Colon (tissue), 2 donors: ENCODE data around the gene CALN1.
"Not testable (repeated sequence)": the region's sequence is repeated elsewhere in the genome, so short reads cannot be mapped to it uniquely, and the experiment has no call there.

Experiments
- FAIRE-seq: peaks from 2 replicates; lab custom pipeline; 2012; peaks lifted over from hg19 to GRCh38; lab: Jason Lieb, UNC
- donor health status: control.
- donor health status: control.

The CALN1 gene

DNA sequence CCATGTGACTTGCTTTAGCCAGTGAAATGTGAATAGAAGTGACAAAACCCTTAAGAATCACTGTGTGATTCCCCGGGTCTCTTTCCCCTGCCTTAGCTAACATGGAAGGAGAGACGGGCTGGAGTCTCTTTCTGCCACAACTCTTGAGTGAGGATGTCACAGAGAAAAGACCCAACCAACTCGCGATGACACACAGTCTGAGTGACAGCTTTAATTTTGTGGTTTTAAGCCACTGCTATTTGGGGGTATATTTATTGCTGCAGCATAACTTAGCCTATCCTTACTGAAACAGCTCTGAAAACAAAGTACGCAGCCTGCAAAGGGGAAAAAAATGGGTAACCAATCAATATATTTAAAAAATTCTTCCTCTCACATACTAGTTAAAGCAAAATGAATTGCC lies 319.4 kb downstream of the CALN1 start:
- FAIRE-seq, result no peak

DNA sequence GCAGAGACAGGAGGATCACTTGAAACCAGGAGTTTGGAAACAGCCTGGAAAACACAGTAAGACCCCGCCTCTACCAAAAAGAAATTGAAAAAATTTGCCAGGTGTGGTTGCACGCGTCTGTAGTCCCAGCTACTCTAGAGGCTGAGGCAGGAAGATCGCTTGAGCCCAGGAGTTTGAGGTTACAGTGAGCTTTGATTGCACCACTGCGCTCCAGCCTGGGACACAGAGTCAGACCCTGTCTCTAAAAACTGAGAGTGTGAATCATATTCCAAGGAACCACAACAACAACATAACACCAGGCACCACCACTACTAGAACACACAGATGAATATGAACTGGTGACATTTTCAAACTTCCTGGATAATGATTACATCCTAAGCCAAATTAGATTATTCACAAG lies 324.2 kb downstream of the CALN1 start:
- FAIRE-seq, result no peak

DNA sequence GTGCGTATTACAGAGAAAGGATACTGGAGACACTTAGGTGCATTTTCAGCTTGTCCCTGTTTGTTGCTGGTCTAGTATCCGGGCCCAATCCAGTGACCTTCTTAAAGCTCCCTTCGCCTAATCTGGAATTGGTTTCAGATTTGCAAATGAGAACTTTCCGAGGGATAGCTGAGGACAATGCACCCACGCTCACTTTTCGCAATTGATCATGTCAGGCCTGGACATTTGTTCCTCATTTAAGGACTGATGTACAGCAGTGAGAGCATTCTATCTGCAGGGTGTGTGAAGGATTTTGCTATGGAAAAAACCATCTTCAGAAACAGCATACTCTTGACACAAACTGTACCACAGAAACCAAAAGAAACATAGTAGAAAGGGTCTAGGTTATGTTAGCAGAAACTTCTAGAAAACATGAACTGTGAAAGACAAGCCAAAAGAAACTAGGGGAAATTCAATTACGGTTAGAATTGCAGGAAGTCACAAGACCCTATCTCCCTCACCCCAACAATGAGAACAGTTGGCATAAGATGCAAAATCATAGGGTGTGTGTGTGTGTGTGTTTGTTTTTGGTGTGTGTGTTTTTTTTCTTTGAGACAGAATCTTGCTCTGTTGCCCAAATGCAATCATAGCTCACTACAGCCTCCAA lies 331.1 kb downstream of the CALN1 start:
- FAIRE-seq, result no peak

DNA sequence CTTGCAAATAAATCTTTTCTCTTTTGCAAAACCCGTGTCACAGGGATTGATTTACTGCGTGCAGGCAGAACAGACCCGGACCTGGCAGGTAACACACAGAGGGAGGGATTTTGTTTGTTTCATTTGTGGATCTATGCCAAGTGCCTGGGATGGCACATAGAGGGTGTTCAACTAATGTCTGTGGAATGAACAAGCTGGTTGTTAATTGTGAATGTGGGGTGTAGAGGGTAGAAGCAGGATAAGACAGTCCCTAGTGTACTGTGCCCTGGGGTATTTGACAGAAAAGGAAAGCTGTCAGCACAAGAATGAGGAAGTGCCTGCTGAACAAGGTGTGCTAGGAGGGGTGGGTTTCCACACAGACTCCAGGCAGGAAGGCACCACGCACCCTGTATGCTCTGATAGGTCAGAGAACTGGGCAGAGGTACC lies 331.8 kb downstream of the CALN1 start:
- FAIRE-seq, result no peak

DNA sequence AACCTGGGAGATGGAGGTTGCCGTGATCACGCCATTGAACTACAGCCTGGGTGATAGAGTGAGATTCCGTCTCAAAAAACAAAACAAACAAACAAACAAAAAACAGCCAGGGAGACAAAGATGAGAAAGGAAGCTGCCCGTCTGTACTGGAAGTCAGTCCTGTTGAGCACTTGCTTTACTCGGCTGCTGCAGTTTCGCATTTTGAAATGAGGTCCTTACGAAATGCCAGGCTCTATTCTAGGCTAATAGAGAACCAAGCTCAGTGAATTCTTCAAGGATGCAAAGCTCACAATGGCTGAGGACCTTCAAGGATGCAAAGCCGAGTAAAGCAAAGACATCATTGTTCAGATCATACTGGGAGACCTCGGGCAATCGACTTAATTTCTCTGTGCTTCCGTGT lies 333.3 kb downstream of the CALN1 start:
- FAIRE-seq, result no peak

DNA sequence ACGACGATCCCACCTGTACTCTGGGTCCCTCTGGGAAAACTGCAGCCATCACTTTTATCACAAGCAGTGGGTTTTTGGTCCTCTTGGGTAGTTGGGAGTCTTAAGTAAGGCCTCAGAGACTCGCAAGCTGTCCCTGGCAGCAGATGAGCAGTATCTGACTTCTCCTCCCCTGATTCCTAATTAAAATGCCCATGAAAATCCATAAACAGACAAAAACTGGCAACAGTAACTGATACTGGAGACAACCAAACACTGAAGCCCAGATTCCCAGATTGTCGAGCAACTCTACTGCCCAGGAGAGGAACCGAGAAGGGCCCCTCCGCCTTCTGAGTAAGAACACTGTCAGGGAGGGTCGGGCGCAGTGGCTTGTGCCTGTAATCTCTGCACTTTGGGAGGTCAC lies 333.8 kb downstream of the CALN1 start:
- no peak for FAIRE-seq

DNA sequence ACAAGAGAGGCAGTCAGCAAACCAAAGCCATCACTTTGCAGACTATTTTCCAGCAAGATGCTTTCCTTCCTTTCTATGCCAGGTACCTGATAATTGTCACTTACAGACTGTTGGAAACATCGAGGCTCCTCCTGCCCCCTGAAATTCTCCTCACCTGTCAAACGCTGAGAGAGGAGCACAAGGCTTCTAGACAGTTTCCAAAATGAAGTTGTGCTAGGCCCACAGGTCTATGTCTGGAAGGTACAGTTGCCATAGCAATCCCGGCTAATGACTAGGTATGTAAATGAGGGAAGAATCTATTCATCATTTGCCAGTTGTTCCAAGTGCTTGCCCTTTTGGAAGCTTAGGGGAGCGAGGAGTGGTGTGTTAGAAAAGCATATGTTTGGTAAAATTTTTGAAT lies 334.4 kb downstream of the CALN1 start:
- FAIRE-seq, result no peak

DNA sequence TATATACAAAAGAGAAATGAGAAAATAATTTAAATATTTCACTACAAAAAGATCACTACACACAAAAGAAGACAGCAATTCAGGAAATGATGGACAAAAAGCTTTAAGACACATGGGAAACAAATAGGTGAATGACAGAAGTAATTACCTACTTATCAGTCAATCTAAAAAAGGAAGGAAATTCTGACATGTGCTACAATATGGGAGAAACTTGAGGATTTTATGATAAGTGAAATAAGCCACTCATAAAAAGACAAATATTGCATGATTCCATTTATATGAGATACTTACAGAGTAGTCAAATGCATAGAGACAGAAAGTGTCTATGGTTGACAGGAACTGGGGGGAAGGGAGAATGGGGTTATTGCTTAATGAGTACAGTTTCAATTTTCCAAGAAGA lies 339.2 kb downstream of the CALN1 start:
- FAIRE-seq, result no peak

DNA sequence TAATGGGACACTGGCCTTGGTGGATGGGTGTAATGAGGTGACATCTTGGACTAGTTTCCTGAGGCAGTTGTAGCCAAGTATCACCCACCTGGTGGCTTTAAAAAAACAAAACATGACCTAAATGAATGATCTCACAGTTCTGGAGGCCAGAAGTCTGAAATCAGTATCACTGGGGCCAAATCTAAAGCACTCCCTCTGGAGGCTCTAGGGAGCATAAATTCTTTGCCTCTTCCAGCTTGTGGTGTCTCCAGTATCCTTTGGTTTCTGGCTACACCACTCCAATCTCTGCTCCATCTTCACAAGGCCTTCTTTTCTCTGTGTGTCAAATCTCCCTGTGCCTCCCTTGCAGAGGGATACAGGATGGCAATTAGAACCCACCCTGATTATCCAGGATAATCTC lies 342.9 kb downstream of the CALN1 start:
- no peak for FAIRE-seq

DNA sequence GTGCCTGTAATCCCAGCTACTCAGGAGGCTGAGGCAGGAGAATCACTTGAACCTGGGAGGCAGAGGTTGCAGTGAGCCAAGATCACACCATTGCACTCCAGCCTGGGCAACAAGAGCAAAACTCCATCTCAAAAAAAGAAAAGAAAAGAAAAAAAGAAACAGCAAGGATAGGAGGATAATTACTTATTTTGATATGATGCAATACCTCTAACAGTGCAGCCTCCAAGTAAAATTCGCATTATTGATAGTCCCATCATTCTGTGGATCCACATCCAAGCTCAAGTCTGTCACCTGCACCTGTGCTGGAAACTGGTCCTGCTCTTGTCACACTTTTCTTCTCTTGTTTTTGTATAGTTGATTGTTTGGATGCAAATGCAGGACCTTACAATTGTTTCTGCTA lies 346.4 kb downstream of the CALN1 start:
- not testable (repeated sequence) for FAIRE-seq

DNA sequence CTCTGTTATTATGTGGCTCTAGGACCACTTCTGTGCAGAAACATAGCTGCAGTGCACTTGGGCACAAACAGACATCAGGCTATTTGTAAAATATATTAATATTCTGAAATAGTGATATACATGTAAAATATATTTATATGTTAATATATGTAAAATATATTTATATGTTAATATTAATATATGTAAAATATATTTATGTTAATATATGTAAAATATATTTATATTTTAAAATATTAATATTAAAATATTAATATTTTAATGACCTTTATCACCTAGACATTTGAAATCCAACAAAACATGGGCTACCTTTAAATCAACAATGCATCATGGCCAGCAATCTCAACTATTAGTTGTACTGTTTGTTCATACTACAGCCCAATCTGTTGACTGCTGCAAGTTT lies 347.2 kb downstream of the CALN1 start:
- FAIRE-seq, result no peak

DNA sequence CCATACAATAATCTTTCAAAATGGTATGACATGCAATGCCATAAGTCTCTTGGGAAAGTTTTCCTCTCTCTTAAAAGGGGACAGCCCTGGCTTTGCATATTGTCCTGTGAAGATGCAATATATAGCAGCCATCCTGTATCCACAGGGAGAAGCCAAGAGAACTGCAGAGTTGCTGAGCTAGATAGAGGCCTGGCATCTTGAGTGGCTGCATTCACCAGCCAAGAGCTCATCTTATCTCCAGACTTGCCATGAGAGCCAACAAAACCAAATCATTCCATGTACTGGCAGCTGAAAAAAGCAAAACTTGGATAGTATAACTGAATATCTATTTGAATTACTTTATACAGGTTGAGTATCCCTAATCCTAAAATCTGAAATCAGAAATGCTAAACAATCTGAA lies 348.8 kb downstream of the CALN1 start:
- FAIRE-seq, result no peak

DNA sequence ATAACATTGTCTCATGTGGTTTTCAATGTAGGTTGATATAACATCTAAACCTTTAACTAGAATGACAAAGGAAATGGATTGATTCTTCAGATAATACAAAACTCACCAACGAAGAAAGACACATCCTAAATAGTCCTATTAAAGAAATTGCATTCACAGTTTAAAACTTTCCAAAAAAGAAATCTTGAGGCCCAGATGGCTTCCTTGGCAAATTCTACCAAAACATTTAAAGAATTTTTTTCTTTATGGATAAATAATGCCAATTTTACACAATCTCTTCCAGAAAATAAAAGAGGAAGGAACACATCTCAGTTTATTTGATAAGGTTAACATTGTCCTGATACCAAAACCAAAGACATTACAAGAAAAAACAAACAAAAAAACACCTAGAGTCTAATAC lies 349.5 kb downstream of the CALN1 start:
- no peak for FAIRE-seq

DNA sequence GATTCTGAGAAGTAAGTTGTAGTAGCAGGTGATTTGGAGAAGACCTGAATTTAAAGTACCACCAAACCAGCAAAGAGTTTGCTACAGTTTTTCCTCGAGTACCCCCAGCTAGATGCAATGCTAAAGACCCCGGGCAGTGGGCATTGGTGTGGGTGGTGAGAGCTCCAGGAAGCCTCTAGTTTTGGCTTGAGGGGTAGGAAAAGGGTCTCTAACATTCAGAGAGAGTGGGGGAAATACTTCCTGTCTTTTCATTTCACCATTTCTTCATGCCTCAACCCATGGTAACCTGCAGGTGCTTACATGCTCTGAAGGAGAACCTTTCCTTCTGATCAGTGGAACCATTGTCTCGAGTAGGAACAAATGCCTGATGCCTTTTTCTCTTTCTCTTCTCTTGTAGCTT lies 352.2 kb downstream of the CALN1 start:
- FAIRE-seq, result no peak

DNA sequence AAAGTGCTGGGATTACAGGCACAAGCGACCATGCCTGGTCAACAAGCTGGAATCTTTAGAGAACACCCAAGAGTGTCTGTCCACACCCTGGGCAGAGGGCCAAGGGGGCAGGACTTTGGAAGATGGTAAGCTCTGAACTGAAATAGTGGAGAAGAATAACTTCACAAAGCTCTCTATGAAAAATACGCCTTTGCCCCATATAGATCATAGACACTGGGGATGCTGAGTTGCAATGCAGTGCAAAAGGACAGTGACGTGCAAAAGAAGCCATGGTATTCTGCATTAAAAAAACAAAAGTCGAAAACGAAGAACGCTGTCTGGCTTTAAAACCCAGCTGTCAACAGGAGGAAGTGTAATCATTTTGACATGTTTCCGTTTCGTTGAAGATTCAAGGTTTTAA lies 353.6 kb downstream of the CALN1 start:
- FAIRE-seq, result no peak

DNA sequence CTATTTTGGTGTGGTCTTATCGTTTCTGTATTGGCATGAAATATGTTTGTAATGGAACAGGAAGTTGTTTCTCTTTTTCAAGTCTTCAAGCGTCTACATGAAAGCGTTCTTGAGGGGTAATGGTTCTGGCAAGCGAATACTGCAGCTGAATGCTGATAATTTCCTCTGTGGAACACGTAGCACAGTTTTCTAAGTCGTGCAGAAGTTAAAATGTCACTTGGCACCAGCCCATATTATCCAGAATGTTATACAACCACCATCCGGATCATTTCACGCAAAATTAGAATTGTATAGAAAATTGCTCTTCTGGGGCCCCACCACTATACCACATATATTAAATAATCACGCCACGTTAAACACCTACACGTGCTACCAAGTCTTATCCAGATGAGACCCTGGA lies 354.3 kb downstream of the CALN1 start:
- FAIRE-seq, result no peak

DNA sequence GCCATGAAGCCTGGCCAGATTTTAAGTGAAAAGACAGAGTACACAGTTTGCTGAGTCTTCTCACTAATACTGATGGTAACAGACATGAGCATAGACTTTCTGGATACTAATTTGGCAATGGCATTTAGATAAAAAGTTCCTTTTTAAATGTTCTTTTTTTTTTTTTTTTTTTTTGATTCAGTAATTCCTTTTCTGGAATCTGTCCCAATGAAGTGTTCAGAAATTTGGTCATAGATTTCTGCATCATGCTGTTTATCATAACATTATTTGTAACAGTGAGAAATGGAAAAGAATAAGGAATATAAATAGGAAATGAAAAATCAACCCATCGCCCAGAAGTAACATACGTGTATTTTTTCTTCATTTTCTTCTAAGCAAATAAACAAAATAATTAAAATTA lies 354.9 kb downstream of the CALN1 start:
- FAIRE-seq, result no peak

DNA sequence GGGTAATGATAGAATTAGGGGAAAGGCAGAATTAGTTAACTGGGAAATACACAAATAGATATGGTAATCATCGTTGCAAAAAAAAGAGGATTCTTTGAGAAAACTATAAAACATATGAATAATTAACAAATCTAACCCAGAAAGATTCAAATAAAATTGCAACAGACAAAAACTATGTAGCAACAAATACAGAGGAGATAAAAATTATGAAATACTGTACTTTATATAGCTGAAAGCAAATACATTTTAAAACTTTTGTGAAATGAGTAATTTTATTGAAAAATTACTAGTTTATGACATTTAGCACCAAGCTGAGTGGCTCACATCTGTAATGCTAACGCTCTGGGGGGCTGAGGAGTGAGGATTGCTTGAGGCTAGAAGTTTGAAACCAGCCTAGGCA lies 356.7 kb downstream of the CALN1 start:
- FAIRE-seq, result no peak

DNA sequence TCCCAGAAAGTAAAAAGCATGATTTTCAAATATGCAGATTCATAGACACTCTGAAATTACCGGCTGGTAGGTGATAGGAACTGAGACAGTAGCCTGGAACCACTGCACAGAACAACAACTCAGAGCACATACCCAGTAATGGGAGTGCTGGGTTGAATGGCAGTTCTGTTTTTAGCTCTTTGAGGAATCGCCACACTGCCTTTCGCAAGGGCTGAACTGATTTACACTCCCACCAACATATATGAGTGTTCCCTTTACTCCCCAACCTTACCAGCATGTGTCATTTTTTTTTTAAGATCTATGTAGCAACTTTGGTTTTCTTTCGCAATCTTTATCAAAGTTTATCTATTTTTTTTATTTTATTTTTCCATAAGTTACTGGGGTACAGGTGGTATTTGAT lies 358.8 kb downstream of the CALN1 start:
- no peak for FAIRE-seq

DNA sequence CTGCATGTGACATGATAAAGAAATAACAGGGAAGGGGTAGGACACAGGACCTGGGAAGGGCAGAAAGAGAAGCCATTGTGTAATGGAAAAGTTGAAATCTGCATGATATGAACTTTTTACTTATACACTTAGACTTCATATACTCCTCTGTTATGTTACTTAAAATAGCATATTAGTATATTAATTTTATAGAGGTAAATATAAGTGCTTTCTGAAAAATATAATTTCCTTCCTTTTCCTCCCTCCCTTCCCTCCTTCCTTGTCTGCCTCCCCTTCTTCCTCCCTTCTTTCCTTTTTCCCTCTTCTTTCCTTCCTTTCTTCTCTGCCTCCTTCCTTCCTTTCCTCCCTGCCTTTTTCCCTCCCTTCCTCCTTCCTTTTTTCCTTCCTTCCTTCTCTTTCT lies 363.7 kb downstream of the CALN1 start:
- no peak for FAIRE-seq

DNA sequence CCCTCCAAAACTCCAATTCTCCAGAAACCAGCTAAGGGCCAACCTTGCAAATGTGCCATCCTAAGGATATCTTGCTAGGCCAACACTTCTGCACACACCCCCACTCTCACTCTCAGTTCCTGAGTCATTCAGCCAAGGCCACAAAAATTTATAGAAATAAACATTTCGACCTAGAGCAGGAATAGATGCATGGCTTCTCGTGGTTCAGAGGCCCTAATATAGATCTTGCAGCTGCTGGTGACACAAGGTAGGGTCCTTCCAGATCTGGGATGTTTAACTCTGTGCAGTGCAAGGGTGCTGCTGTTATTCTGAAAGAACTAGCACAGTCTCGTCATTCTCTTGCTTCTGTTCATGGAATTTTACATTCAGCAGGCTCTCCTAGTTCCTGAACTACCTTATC lies 369.3 kb downstream of the CALN1 start:
- FAIRE-seq, result no peak

DNA sequence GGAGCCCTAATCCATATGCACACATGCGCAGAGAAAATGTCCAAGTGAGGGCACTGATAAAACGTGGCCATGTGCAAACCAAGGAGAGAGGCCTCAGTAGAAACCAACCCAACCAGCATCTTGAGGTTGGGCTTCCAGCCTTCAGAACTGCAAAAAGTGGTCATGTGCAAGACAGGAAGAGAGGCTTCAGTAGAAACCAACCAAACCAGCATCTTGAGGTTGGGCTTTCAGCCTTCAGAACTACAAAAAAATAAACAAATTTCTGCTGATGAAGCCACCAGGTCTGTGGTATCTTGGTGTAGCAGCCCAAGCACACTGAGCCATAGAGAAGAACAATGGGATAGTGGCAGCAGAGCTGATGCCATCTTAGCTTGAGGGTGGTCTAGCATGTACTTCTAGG lies 371.5 kb downstream of the CALN1 start:
- no peak for FAIRE-seq

DNA sequence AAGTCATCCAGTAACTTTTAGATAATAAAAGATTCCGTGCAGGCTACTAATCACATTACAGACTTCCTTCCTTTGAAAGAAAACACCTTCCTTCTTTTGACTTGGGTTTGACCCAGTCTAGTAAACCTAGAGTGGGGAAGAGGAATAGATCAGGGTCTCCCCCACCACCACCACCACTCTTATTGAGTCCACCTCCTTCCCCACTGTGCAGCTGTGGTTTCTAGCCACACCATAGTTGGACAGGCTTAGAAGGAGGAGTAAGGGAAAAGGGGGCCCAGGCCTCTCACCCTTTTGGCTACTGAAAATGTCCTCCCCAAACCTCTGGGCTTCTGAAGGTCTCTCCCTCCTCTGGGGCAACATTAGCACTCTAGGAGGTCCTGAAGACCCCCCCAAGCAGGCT lies 372.7 kb downstream of the CALN1 start:
- no peak for FAIRE-seq

DNA sequence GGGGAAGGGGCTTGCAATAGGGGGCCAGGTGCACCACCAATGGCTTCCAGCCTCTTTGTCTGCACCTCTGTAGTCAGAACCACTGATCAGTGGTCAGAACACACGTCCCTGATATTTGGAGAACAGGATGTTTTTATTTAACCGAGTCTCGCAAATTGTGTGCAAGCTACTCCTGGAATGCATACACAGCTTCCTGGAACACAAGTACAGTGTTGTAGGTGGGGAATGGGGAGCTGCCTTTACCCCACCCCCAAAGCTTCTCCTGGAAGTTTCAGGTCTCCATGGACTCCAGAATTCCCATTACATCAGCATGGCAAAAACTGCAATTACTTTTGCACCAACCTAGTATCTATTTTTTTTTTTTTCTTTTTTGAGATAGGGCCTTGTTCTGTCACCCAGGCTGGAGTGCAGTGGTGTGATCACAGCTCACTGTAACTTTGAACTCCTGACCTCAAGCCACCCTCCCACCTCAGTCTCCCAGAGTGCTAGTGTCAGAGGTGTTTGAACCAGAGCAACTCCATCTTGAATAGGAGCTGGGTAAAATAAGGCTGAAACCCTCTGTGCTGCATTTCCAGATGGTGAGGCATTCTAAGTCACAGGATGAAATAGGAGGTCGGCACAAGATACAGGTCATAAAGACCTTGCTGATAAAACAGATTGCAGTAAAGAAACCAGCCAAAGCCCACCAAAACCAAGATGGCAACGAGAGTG lies 374.0 kb downstream of the CALN1 start:
- FAIRE-seq, result no peak
